PC-3 (cell line): ENCODE measurements around the gene GPATCH1. TPM values are rescaled to one million over a fixed set of nuclear protein-coding genes. Genes with fewer than 3 reads are reported as not detected.
A peak's percentile ranks its signal among the peaks of the same experiment; 100 is the strongest.

Source experiments
- ATAC-seq: fragments of 200-7000 bp; cut with Tn5 transposase; 2 replicates; pipeline ENCODE4 v1.9.1; 2020; ENCODE audit warnings: mild to moderate bottlenecking, moderate library complexity
- BruUV-seq: library from RNA; stranded (reverse); fragments of 400-500 nt; replicated peaks from 2 replicates; lab custom pipeline; 2021; lab: Mats Ljungman, UMichigan
- CTCF ChIA-PET: fragments of 300-600 bp; sonication (Branson Sonifier 250); formaldehyde crosslinking; loops from one replicate; lab custom pipeline; 2022; ENCODE audit warnings: antibody characterized with exemption; lab: Charles Lee
- POLR2A ChIA-PET: fragments of 300-600 bp; sonication (Branson Sonifier 250); formaldehyde crosslinking; loops from one replicate; lab custom pipeline; 2022; ENCODE audit warnings: antibody characterized with exemption; ENCODE audit not compliant: unreplicated experiment; lab: Charles Lee
- DNase-seq: peaks from one replicate; pipeline ENCODE4 v3.0.0-alpha.2; 2015
- H2AFZ ChIP-seq: fragments of 300-600 bp; sonication (generic); 2 replicates; pipeline ENCODE4 v1.6.0; 2016; ENCODE audit warnings: antibody characterized with exemption, low read length
- H3F3A ChIP-seq: fragments of 300-600 bp; sonication (generic); one replicate; pipeline ENCODE4 v1.6.0; 2017; ENCODE audit warnings: antibody characterized with exemption, low read length, control low read depth, mild to moderate bottlenecking; ENCODE audit not compliant: unreplicated experiment
- H3K27ac ChIP-seq: fragments of 300-600 bp; sonication (generic); 2 replicates; pipeline ENCODE4 v1.5.1; 2016; ENCODE audit warnings: mild to moderate bottlenecking, low read length
- H3K27me3 ChIP-seq: fragments of 300-600 bp; sonication (generic); 2 replicates; pipeline ENCODE4 v1.6.1; 2016; ENCODE audit warnings: low read length, mixed read lengths
- H3K36me3 ChIP-seq: fragments of 300-600 bp; sonication (generic); 2 replicates; pipeline ENCODE4 v1.6.1; 2016; ENCODE audit warnings: low read depth, mixed run types, low read length, mixed read lengths
- H3K4me1 ChIP-seq: fragments of 300-600 bp; sonication (generic); 2 replicates; pipeline ENCODE4 v1.5.1; 2016; ENCODE audit warnings: low read length; ENCODE audit not compliant: insufficient read depth
- H3K4me2 ChIP-seq: fragments of 300-600 bp; sonication (generic); 2 replicates; pipeline ENCODE4 v1.6.0; 2016; ENCODE audit warnings: low read length
- H3K4me3 ChIP-seq: fragments of 300-600 bp; sonication (generic); 2 replicates; pipeline ENCODE4 v1.5.1; 2016; ENCODE audit warnings: mild to moderate bottlenecking, low read length, mixed read lengths
- H3K79me2 ChIP-seq: fragments of 300-600 bp; sonication (generic); 2 replicates; pipeline ENCODE4 v1.6.1; 2017; ENCODE audit warnings: low read length, mixed read lengths
- H3K9ac ChIP-seq: fragments of 300-600 bp; sonication (generic); 2 replicates; pipeline ENCODE4 v1.6.0; 2016; ENCODE audit warnings: mild to moderate bottlenecking, low read length
- H3K9me2 ChIP-seq: fragments of 300-600 bp; sonication (generic); replicated peaks from 2 replicates; pipeline ENCODE4 v1.6.1; 2016; ENCODE audit warnings: mixed run types, low read length, mixed read lengths
- H3K9me3 ChIP-seq: fragments of 300-600 bp; sonication (generic); 2 replicates; pipeline ENCODE4 v1.6.1; 2016; ENCODE audit warnings: low read length, mixed read lengths
- H4K20me1 ChIP-seq: fragments of 300-600 bp; sonication (generic); 2 replicates; pipeline ENCODE4 v1.6.1; 2016; ENCODE audit warnings: low read length, mixed read lengths
- CTCF ChIP-seq: fragments of 300-600 bp; sonication (generic); conservative IDR thresholded peaks from 2 replicates; pipeline ENCODE4 v1.5.1; 2017; ENCODE audit warnings: antibody characterized with exemption, low read depth, mild to moderate bottlenecking, low read length
- EZH2 ChIP-seq: fragments of 300-600 bp; sonication (generic); IDR thresholded peaks from one replicate; pipeline ENCODE4 v1.6.1; 2017; ENCODE audit warnings: antibody characterized with exemption, mild to moderate bottlenecking, low read length; ENCODE audit not compliant: unreplicated experiment
- EZH2phosphoT487 ChIP-seq: fragments of 300-600 bp; sonication (generic); IDR thresholded peaks from 2 replicates; pipeline ENCODE4 v1.6.1; 2018; ENCODE audit warnings: mild to moderate bottlenecking, antibody characterized with exemption, low read length, borderline replicate concordance
- intact Hi-C: fragments of 100-400 bp; cut with micrococcal nuclease; formaldehyde crosslinking; loops from 2 replicates; pipeline ENCODE4 v1.9.0; 2023
- total RNA-seq: library from RNA; depleted of rRNA; stranded (reverse); fragments of >200 nt; gene quantifications from 2 replicates; pipeline ENCODE4 v1.2.3, GENCODE V29; 2014

The GPATCH1 gene
- total RNA-seq, 1 experiment from 2014 or later, result 6.9 TPM

- Histone ChIP-seq H3K4me1 (peaks cover 20% of the 10 kb centered on the region), H3F3A (no peaks in the 10 kb centered on the region), H3K36me3 (no peaks in the 10 kb centered on the region), H3K4me2 (peak overlapping the region; percentile 93), H2AFZ (peak overlapping the region; percentile 82), H3K27ac (peak overlapping the region; percentile 62), H3K27me3 (no peaks in the 10 kb centered on the region), H3K9me2 (no peaks in the 10 kb centered on the region), H3K79me2 (peaks cover 14% of the 10 kb centered on the region), H3K9ac (peak overlapping the region; percentile 96), H3K9me3 (no peaks in the 10 kb centered on the region), H3K4me3 (peak overlapping the region; percentile 88), H4K20me1 (no peaks in the 10 kb centered on the region)
- ChIA-PET CTCF (interaction anchor here (0.6 kb wide), 1 partner anchor 40 kb away, joined by 6 read pairs; no protein-coding TSS in a partner anchor), POLR2A (interaction anchor here (0.6 kb wide), 1 partner anchor 299 kb away, joined by 3 read pairs; no protein-coding TSS in a partner anchor)
- BruUV-seq, result TSS peak; percentile 55
- ATAC-seq (no peak), DNase-seq (no peak)
- intact Hi-C loops, result loop anchor here (5.0 kb wide), 1 partner anchor 204 kb away; the partner anchor contains the start of genes CEP89 and FAAP24
- no peak for TF ChIP-seq EZH2
- no peak for TF ChIP-seq CTCF
- no peak for TF ChIP-seq EZH2phosphoT487
Observed at GRCh38 chr19:33175886-33176669, 95.1 kb downstream of the GPATCH1 start.

GRCh38 chr19:33176670-33177416 is 95.9 kb downstream of the GPATCH1 start:
- no peaks in the 10 kb centered on the region for H3F3A ChIP-seq
- peak overlapping the region; percentile 62 for H3K27ac ChIP-seq
- BruUV-seq, result no TSS peak
- ChIA-PET CTCF (interaction anchor here (0.6 kb wide), 1 partner anchor 41 kb away, joined by 6 read pairs; no protein-coding TSS in a partner anchor), POLR2A (interaction anchor here (0.6 kb wide), 1 partner anchor 300 kb away, joined by 3 read pairs; no protein-coding TSS in a partner anchor)
- no peaks in the 10 kb centered on the region for H3K27me3 ChIP-seq
- intact Hi-C loops, result loop anchor here (5.0 kb wide), 1 partner anchor 205 kb away; the partner anchor contains the start of genes CEP89 and FAAP24
- DNase-seq (peak; percentile 95), ATAC-seq (peak; percentile 88)
- H3K9me2 ChIP-seq, result no peaks in the 10 kb centered on the region
- H3K4me1 ChIP-seq, result peaks cover 13% of the 10 kb centered on the region; the same call in 1 of the 2 replicates
- H3K36me3 ChIP-seq, result no peaks in the 10 kb centered on the region
- peak overlapping the region; percentile 96 for H3K9ac ChIP-seq
- H4K20me1 ChIP-seq, result no peaks in the 10 kb centered on the region
- H3K4me2 ChIP-seq, result peak overlapping the region; percentile 93
- peak overlapping the region; percentile 88 for H3K4me3 ChIP-seq
- TF ChIP-seq EZH2phosphoT487, result no peak
- TF ChIP-seq CTCF, result no peak
- TF ChIP-seq EZH2, result no peak
- H3K9me3 ChIP-seq, result no peaks in the 10 kb centered on the region
- H3K79me2 ChIP-seq, result peaks cover 14% of the 10 kb centered on the region
- peak overlapping the region; percentile 83 for H2AFZ ChIP-seq
